Activated CD8-positive, alpha-beta T cell treated with anti-CD3 and anti-CD28 coated beads, Interleukin-2, amount 10 ng/mL, durations not matched to agents 7 days and 5 days (primary cell): ENCODE results near the gene AHNAK. TPM values are rescaled to one million over a fixed set of nuclear protein-coding genes. Genes with fewer than 3 reads are reported as not detected.
A peak's percentile ranks its signal among the peaks of the same experiment; 100 is the strongest.

Source experiments
- ATAC-seq: fragments of 150-1000 bp; cut with Tn5 transposase; one replicate; pipeline ENCODE4 v1.10.0; 2021; ENCODE audit warnings: moderate library complexity
- CTCF ChIA-PET: fragments of 350-600 bp; sonication (Branson Sonifier 250); formaldehyde crosslinking; loops from one replicate; lab custom pipeline; 2021; ENCODE audit warnings: antibody characterized with exemption; lab: Charles Lee
- POLR2A ChIA-PET: fragments of 350-600 bp; sonication (Branson Sonifier 250); formaldehyde crosslinking; loops from one replicate; lab custom pipeline; 2021; ENCODE audit warnings: antibody characterized with exemption; lab: Charles Lee
- DNase-seq: peaks from one replicate; pipeline ENCODE4 v3.0.0-alpha.2; 2020
- H3K27ac Mint-ChIP-seq: one replicate; pipeline ENCODE4 v1.8.0; 2021; ENCODE audit warnings: mild to moderate bottlenecking, mixed read lengths
- H3K27me3 Mint-ChIP-seq: one replicate; pipeline ENCODE4 v1.8.0; 2021; ENCODE audit warnings: low read depth, mixed read lengths
- H3K36me3 Mint-ChIP-seq: one replicate; pipeline ENCODE4 v1.8.0; 2021; ENCODE audit warnings: low read depth, mixed read lengths
- H3K4me1 Mint-ChIP-seq: one replicate; pipeline ENCODE4 v1.8.0; 2021; ENCODE audit warnings: low read depth, mixed read lengths
- H3K4me3 Mint-ChIP-seq: one replicate; pipeline ENCODE4 v1.8.0; 2021; ENCODE audit warnings: mild to moderate bottlenecking, mixed read lengths
- H3K9me3 Mint-ChIP-seq: one replicate; pipeline ENCODE4 v1.8.0; 2022; ENCODE audit warnings: mixed read lengths; ENCODE audit not compliant: insufficient read depth
- total RNA-seq, 2 experiments: library from RNA; stranded (reverse); gene quantifications; one replicate each; pipeline ENCODE4 v1.2.3, GENCODE V29; 2021

AHNAK gene
- total RNA-seq, 2 experiments from 2014 or later, result 123 to 129 TPM

DNA sequence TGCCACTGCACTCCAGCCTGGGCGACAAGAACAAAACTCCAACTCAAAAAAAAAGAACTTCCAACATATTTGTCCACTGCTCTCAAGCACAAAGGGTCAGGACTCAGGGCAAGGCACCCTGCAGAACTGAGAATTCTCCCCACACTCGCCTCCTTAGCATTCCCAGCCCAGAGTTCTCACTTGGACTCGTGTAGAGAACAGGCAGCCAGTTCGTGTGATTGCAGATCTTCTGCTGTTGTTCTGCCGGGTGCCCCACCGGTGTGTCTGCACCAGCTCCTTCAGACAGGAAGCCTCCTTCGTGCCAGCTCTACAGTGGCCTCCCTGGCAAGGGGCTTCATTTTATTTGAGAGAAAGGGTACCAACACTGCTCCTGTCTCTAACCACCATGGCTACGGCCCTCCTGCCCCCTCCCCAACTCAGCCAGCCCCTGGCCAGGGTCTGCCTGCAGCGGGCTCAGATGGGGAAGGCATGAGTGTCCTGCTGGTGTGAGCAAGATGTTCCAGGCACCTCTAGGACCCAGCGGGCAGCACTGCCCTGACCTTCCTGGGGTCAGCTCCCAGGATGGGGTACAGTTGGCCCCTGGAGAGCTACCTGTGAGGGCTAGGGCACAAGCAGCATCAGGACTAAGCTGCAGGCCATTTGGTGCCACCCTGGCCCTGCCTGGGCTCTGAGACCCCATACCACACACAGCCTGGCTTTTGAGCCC is 147.3 kb downstream of the AHNAK start:
- ATAC-seq (no peak), DNase-seq (no peak)
- POLR2A ChIA-PET, result interaction anchor here (0.6 kb wide), 1 partner anchor 209 kb away, joined by 3 read pairs; no protein-coding TSS in a partner anchor
- CTCF ChIA-PET, result interaction anchor here (2.7 to 4.1 kb wide), 3 partner anchors 25 to 162 kb away, joined by 9 to 29 read pairs (median 15); no protein-coding TSS in a partner anchor
- peak overlapping the region; percentile 40 for H3K27ac Mint-ChIP-seq
- no peak overlapping the region for H3K4me3 Mint-ChIP-seq
- H3K4me1 Mint-ChIP-seq, result peaks cover 56% of the 10 kb centered on the region
- no peaks in the 10 kb centered on the region for H3K9me3 Mint-ChIP-seq
- peaks cover 2% of the 10 kb centered on the region for H3K27me3 Mint-ChIP-seq
- no peaks in the 10 kb centered on the region for H3K36me3 Mint-ChIP-seq

DNA sequence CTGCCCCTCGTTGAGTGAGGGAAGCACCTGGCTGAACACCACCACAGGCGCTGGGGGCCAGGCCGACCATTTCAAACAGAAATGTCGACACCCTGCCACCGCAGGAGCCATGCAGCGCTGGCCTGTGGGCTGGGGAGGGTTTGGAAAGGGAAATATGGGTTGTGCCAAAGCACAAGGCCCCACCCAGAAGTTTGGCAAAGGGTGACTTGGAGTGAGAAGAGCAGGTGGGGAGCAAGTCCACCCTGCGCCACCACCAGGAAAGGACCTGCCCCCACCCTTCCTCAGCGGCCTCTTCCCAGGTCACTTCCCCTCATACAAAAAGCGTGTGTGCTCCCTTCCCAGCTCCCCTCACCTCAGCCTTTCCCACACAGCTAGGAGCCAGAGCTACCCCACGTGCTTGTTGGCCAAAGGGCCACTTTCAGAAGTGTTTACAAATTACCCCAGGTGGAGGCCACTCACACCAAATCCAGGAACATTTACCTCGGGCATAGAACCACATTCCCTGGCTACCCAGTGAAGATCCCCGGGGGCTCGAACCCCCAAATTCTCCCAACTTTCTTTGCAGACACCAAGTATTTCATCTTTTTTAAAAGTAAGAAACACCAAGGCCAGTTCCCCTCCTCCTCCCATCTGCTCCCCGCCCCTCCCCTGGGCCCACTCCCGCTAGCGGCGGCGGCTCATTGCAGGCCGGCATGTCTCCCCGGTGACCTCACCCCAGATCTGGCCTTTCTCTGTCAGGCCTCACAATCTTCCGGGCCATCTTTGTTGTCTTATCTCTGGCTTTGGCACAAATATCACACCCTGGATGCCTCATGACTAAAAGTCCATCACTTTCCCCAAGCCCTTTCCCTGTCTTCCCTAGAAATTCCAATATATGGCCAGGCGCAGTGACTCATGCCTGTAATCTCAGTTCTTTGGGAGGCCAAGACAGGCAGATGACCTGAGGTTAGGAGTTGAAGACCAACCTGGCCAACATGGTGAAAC is 148.3 kb downstream of the AHNAK start:
- H3K9me3 Mint-ChIP-seq, result no peaks in the 10 kb centered on the region
- POLR2A ChIA-PET, result interaction anchor here (0.6 kb wide), 1 partner anchor 210 kb away, joined by 3 read pairs; no protein-coding TSS in a partner anchor
- DNase-seq, result no peak
- no peak overlapping the region for H3K27ac Mint-ChIP-seq
- H3K36me3 Mint-ChIP-seq, result no peaks in the 10 kb centered on the region
- no peak for ATAC-seq
- H3K4me1 Mint-ChIP-seq, result peaks cover 57% of the 10 kb centered on the region
- CTCF ChIA-PET, result interaction anchor here (1.0 to 3.2 kb wide), 3 partner anchors 26 to 163 kb away, joined by 3 to 15 read pairs (median 9); no protein-coding TSS in a partner anchor
- no peaks in the 10 kb centered on the region for H3K27me3 Mint-ChIP-seq
- no peak overlapping the region for H3K4me3 Mint-ChIP-seq

- H3K27ac Mint-ChIP-seq, result no peak overlapping the region
- no peaks in the 10 kb centered on the region for H3K36me3 Mint-ChIP-seq
- DNase-seq, result no peak
- H3K4me1 Mint-ChIP-seq, result peaks cover 39% of the 10 kb centered on the region
- ChIA-PET CTCF (interaction anchor here (0.9 to 7.9 kb wide), 23 partner anchors 10 to 488 kb away, joined by 3 to 96 read pairs (median 5); partner anchors contain the start of genes AHNAK, GANAB, MTA2 and TUT1), POLR2A (no interaction called here)
- no peak for ATAC-seq
- no peaks in the 10 kb centered on the region for H3K27me3 Mint-ChIP-seq
- no peak overlapping the region for H3K4me3 Mint-ChIP-seq
- no peaks in the 10 kb centered on the region for H3K9me3 Mint-ChIP-seq
Measured at GRCh38 chr11:62395885-62396551, 150.6 kb downstream of the AHNAK start.

GRCh38 chr11:62394825-62395538 is 151.6 kb downstream of the AHNAK start:
- POLR2A ChIA-PET, result no interaction called here
- CTCF ChIA-PET, result interaction anchor here (0.6 to 7.9 kb wide), 47 partner anchors 9 to 987 kb away, joined by 3 to 96 read pairs (median 5); partner anchors contain the start of genes AHNAK, ASRGL1, EEF1G and GANAB
- Mint-ChIP-seq H3K27ac (no peak overlapping the region), H3K9me3 (no peaks in the 10 kb centered on the region), H3K4me1 (peaks cover 33% of the 10 kb centered on the region), H3K36me3 (no peaks in the 10 kb centered on the region), H3K4me3 (no peak overlapping the region), H3K27me3 (no peaks in the 10 kb centered on the region)
- peak; percentile 73 for DNase-seq
- ATAC-seq, result peak; percentile 82

GRCh38 chr11:62393735-62394134 is 152.9 kb downstream of the AHNAK start:
- DNase-seq, result no peak
- H3K4me3 Mint-ChIP-seq, result no peak overlapping the region
- peaks cover 3% of the 10 kb centered on the region for H3K27me3 Mint-ChIP-seq
- no peak overlapping the region for H3K27ac Mint-ChIP-seq
- H3K36me3 Mint-ChIP-seq, result no peaks in the 10 kb centered on the region
- no peak for ATAC-seq
- no peaks in the 10 kb centered on the region for H3K9me3 Mint-ChIP-seq
- POLR2A ChIA-PET, result interaction anchor here (0.9 kb wide), 1 partner anchor 8 kb away, joined by 3 read pairs; no protein-coding TSS in a partner anchor
- H3K4me1 Mint-ChIP-seq, result peaks cover 21% of the 10 kb centered on the region
- CTCF ChIA-PET, result interaction anchor here (1.0 to 7.9 kb wide), 11 partner anchors 12 to 287 kb away, joined by 3 to 96 read pairs (median 11); partner anchors contain the start of genes ASRGL1 and EEF1G

DNA sequence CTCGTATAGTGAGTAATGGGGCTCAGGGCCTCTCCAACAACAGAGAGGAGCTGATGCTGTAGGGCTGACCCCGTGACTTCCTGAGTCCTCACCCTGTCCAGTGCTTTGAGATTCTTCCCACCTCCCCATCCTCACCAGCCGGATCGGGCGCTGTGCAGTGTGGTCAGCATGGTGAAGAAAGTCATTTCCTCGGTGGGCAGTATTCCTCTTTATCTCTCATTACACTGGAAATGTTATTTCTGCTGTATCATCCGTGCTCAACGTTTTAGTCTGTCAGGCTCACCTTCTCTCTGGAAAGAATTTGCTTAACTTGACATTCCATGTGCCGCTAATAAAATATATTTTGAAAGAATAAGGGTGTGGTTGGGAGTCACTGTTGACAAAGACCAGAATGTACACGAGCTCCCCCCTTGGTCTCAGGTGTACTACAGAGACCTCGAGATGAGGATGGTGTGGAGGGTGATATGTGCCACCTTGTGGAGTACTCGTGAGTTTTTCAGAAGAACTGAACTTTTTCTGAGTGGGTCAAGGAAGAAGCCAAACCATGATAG is 153.5 kb downstream of the AHNAK start:
- Mint-ChIP-seq H3K9me3 (no peaks in the 10 kb centered on the region), H3K27ac (no peak overlapping the region), H3K4me1 (peaks cover 15% of the 10 kb centered on the region), H3K4me3 (no peak overlapping the region), H3K27me3 (peaks cover 4% of the 10 kb centered on the region), H3K36me3 (no peaks in the 10 kb centered on the region)
- ChIA-PET POLR2A (interaction anchor here (0.9 kb wide), 1 partner anchor 9 kb away, joined by 3 read pairs; no protein-coding TSS in a partner anchor), CTCF (interaction anchor here (0.6 to 7.9 kb wide), 17 partner anchors 9 to 360 kb away, joined by 3 to 96 read pairs (median 4); partner anchors contain the start of genes ASRGL1, C11orf98, CSKMT and ZBTB3)
- DNase-seq (peak; percentile 47), ATAC-seq (peak; percentile 66)

DNA sequence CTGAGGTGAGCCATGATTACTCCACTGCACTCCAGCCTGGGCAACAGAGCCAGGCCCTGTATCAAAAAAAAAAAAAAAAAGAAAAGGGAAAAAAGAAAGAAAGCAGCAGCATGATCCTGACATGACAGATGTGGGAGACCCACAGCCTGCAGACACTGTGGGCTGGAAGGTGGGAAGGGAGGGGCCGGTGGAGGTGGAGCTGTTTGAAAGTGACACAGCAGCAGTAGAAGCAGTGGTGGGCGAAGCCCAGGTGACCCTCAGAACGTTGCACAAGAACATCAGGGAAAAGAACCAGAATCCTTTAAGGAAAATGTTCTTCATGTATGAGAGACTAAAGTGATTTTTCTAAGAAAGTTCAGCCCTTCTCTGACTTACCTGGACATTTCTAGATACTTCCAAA is 154.1 kb downstream of the AHNAK start:
- no peak overlapping the region for H3K27ac Mint-ChIP-seq
- no peak overlapping the region for H3K4me3 Mint-ChIP-seq
- ATAC-seq (no peak), DNase-seq (no peak)
- H3K4me1 Mint-ChIP-seq, result peaks cover 12% of the 10 kb centered on the region
- H3K36me3 Mint-ChIP-seq, result no peaks in the 10 kb centered on the region
- H3K9me3 Mint-ChIP-seq, result no peaks in the 10 kb centered on the region
- peaks cover 4% of the 10 kb centered on the region for H3K27me3 Mint-ChIP-seq
- ChIA-PET CTCF (interaction anchor here (0.7 to 7.9 kb wide), 14 partner anchors 10 to 361 kb away, joined by 3 to 96 read pairs (median 4); partner anchors contain the start of genes C11orf98, CSKMT and ZBTB3), POLR2A (no interaction called here)

- H3K36me3 Mint-ChIP-seq, result no peaks in the 10 kb centered on the region
- H3K4me3 Mint-ChIP-seq, result no peak overlapping the region
- no peak overlapping the region for H3K27ac Mint-ChIP-seq
- peaks cover 14% of the 10 kb centered on the region for H3K4me1 Mint-ChIP-seq
- ChIA-PET CTCF (interaction anchor here (1.3 to 7.9 kb wide), 7 partner anchors 9 to 168 kb away, joined by 3 to 96 read pairs (median 18); no protein-coding TSS in a partner anchor), POLR2A (no interaction called here)
- ATAC-seq (no peak), DNase-seq (no peak)
- peaks cover 4% of the 10 kb centered on the region for H3K27me3 Mint-ChIP-seq
- no peaks in the 10 kb centered on the region for H3K9me3 Mint-ChIP-seq
Measured at GRCh38 chr11:62391642-62392425, 154.8 kb downstream of the AHNAK start.

DNA sequence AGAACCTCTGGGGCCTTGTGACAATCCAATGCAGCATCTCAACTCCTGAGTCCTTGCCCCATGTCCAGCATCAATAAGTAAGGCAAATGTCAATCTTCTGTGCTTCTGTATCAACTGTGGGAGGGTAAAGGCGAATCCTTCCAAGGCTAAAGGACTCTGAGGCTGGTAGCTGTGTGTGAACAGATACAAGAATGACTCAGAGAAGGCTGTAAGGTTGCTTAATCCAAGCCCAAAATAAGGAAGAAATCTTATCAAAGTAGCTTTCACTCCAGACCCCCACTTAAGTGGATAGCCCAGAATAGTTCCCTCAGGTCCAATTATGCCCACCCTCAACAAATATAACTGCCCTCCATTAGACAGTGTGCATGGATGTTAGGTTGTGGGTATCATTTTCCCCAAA is 155.9 kb downstream of the AHNAK start:
- ChIA-PET POLR2A (interaction anchor here (0.9 kb wide), 1 partner anchor 230 kb away, joined by 3 read pairs; no protein-coding TSS in a partner anchor), CTCF (interaction anchor here (1.1 to 7.9 kb wide), 6 partner anchors 10 to 166 kb away, joined by 3 to 96 read pairs (median 6); no protein-coding TSS in a partner anchor)
- H3K4me1 Mint-ChIP-seq, result peaks cover 21% of the 10 kb centered on the region
- no peaks in the 10 kb centered on the region for H3K36me3 Mint-ChIP-seq
- no peak overlapping the region for H3K4me3 Mint-ChIP-seq
- no peak for DNase-seq
- peaks cover 4% of the 10 kb centered on the region for H3K27me3 Mint-ChIP-seq
- H3K27ac Mint-ChIP-seq, result no peak overlapping the region
- ATAC-seq, result no peak
- H3K9me3 Mint-ChIP-seq, result no peaks in the 10 kb centered on the region
